ENCODE data around the gene MOB3A.

DNA sequence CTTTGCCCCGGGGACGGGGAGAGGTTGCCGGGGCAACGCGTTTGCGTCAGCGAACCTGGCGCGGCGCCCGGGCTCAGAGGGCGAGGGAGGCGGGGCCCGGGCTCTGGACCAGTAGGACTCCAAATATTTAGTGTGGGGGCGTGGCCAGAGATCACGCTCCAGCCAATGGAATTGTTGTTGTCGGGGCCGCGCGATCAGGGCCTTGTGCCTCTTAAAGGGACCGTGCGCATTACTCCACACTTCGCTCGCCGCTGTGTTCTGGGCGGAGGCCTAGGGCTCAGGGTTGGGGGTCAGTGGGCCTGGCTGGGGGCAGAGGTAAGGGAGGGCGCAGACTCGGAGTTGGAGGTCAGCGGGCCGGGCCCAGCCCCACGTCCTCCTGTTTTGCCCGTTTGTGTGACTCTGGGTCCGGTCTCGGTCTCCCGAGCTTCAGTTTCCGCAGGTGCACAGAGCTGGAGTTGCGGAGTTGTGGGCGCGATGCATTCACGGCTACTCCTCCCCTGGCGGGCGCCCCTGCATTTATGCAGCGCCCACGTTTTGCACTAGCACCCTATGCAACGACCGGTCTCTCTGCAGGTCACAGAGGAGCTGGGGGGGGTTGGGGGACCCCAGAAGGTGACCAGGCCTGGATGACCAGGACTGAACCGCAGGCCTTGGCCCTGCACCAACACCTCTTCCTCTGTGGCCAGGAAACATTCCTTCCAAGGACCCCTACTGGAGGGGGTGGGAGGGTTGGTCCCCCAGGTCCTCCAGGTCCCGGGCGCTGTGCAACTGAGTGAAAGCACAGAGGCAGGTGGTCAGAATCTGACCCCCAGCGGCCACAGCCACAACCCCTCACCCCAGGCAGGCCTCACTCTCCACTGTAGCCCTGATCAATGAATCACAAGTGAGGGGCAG, 34.4 kb downstream of the MOB3A start:
- TF ChIP-seq, protein P1, sequence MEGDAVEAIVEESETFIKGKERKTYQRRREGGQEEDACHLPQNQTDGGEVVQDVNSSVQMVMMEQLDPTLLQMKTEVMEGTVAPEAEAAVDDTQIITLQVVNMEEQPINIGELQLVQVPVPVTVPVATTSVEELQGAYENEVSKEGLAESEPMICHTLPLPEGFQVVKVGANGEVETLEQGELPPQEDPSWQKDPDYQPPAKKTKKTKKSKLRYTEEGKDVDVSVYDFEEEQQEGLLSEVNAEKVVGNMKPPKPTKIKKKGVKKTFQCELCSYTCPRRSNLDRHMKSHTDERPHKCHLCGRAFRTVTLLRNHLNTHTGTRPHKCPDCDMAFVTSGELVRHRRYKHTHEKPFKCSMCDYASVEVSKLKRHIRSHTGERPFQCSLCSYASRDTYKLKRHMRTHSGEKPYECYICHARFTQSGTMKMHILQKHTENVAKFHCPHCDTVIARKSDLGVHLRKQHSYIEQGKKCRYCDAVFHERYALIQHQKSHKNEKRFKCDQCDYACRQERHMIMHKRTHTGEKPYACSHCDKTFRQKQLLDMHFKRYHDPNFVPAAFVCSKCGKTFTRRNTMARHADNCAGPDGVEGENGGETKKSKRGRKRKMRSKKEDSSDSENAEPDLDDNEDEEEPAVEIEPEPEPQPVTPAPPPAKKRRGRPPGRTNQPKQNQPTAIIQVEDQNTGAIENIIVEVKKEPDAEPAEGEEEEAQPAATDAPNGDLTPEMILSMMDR (IDR thresholded peaks at IDR 0.05; ENCODE audit: borderline replicate concordance, extremely low read depth, low read length, poor library complexity, severe bottlenecking): no peak
- TF ChIP-seq EZH2 (IDR thresholded peaks at IDR 0.05; ENCODE audit: borderline replicate concordance, low read depth, low read length, severe bottlenecking): no peak

All from DND-41 (cell line).